GM21528 (cell line): ENCODE results near the gene HES4.

Experiments used
- ATAC-seq: cut with Tn5 transposase; IDR thresholded peaks from one replicate; pipeline ENCODE4 v1.9.1; 2021; ENCODE audit warnings: mild to moderate bottlenecking, moderate library complexity; ENCODE audit not compliant: unreplicated experiment, low FRiP score

The HES4 gene

GRCh38 chr1:954927-955326 lies 45.0 kb downstream of the HES4 start:
- no peak for ATAC-seq

DNA sequence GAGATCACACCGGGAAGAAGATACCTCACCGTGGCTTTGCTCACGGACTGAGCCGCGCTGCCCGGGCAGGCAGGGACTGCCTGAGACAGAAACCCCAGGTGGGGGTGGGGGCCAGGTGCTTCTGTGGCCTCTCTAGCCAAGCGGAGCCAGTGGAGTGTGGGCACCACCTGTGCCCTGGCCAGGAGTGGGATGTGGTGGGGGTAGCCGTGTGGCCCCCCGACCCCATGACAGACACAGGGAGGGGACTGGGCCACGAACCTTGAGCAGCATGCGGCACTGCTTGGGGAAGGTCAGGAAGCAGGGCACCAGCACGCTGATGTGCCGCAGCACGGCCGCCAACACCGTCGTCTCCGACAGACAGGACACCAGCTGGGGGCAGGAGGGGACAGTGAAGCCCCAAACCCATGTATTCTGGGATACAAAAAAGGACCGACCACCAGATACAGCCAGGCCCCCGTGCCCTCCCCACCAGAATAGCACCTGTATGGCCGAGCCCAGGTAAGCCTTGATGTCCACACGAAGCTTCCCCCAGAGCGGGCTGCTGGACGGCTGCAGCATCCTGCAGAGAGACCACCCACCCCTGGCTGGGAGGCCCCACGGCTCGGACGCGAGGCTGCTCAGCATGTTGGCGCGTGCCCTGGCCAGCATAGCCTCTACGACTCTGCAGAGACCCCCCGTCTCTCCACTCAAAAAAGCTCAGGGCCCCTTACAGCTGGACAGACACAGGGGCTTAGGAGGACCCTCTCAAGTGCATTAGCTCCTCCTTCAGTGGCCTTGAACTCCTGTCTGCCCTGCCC lies 46.2 kb downstream of the HES4 start:
- no peak for ATAC-seq

DNA sequence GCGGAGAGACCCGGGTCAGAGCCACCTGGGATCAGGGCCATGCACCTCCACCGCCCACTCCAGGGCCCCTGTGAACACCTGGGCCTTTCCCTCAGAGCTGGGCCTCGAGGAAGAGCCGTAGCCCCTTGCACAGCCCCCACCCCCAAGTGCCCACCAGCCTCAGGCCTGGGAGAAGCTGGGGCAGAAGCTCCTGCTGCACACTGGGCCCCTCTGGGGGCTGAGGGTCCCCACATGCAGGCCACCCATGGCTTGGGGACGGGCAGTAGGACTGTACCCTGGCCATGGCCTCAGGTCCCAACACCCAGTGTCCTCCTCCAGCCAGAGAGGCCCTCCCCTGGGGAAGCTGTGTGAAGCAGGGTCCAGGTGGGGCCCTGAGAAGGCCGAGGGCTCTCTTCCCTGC lies 47.3 kb downstream of the HES4 start:
- no peak for ATAC-seq

GRCh38 chr1:952201-952600 lies 47.7 kb downstream of the HES4 start:
- no peak for ATAC-seq

GRCh38 chr1:951364-951763 lies 48.5 kb downstream of the HES4 start:
- ATAC-seq: no peak

GRCh38 chr1:950881-951280 lies 49.0 kb downstream of the HES4 start:
- ATAC-seq: no peak

GRCh38 chr1:950268-950667 lies 49.6 kb downstream of the HES4 start:
- ATAC-seq: no peak
